Measurements from ENCODE around the gene GMNN. TPM values are rescaled to one million over a fixed set of nuclear protein-coding genes. Genes with fewer than 3 reads are reported as not detected.
"Not testable (repeated sequence)": the region's sequence is repeated elsewhere in the genome, so short reads cannot be mapped to it uniquely, and the experiment has no call there.

Gene GMNN
- total RNA-seq, 1 donor = 13.5 TPM

DNA sequence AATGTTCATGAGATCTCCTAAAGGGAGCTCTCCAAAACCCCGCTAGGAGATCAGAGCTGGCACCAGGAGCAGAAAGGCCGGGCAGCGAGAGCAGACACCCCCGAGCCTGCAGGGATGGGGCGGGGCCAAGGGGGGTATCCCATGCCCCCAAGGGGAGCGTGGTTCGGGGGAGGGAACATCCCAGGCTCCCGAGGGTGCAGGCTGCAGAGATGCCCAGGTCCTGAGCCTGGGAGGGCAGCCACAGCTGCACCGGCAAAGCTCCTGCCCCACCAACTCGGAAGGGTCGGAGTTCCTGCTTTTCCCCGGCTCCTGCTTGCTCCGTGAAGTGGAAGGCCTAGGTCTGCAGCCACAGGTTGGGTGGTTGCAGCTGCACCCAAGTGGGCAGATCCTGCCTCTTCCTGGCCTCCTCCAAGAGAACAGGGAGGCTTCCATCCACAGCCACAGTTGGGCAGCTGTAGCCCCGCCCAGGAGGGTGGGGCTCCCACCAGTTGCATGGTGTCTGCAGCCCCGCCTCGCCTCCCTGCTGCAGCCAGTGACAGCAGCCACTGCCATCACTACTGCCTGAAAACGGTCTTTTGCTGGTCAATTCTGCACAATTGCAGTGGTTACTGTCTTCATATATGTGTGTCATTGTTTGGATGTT, 13.4 kb upstream of the GMNN start:
- DNase-seq (ENCODE audit: low read depth in 2 of 3, low spot score in 2 of 3) = no peak

DNA sequence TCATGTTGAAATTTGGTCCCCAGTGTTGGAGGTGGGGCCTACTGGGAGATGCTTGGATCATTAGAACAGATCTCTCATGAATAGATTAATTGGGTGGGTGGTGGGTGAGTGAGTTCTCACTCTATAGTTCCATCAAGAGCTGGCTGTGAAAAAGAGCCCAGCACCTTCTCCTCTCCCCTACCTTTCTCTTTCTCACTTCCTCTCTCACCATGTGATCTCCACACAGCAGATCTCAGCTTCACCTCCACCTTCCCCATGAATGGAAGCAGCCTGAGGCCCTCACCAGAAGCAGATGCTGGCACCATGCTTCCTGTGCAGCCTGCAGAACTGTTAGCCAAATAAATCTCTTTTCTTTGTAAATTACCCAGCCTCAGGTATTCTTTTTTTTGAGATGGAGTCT, 12.9 kb upstream of the GMNN start:
- no peak for DNase-seq (ENCODE audit: low read depth in 2 of 3, low spot score in 2 of 3)

DNA sequence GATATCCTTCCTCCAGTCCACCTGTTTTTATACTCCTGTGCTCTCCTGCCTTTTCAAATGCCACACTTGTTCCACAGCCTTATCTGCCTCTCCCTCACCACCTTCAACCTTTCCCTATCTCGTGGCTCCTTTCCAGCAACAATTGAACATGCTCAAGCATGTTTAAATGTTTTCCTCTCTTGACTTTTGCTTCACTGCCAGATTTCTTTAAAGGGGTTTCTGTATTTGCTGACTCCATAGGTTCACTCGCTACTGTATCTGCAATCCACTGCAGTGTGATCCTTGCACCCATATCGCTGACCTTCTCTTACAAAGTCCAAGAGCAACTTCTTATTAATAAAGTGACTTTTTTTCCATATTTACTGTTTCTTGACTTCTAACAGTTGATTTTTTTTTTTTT, 11.2 kb upstream of the GMNN start:
- DNase-seq (ENCODE audit: low read depth in 2 of 3, low spot score in 2 of 3) = no peak

DNA sequence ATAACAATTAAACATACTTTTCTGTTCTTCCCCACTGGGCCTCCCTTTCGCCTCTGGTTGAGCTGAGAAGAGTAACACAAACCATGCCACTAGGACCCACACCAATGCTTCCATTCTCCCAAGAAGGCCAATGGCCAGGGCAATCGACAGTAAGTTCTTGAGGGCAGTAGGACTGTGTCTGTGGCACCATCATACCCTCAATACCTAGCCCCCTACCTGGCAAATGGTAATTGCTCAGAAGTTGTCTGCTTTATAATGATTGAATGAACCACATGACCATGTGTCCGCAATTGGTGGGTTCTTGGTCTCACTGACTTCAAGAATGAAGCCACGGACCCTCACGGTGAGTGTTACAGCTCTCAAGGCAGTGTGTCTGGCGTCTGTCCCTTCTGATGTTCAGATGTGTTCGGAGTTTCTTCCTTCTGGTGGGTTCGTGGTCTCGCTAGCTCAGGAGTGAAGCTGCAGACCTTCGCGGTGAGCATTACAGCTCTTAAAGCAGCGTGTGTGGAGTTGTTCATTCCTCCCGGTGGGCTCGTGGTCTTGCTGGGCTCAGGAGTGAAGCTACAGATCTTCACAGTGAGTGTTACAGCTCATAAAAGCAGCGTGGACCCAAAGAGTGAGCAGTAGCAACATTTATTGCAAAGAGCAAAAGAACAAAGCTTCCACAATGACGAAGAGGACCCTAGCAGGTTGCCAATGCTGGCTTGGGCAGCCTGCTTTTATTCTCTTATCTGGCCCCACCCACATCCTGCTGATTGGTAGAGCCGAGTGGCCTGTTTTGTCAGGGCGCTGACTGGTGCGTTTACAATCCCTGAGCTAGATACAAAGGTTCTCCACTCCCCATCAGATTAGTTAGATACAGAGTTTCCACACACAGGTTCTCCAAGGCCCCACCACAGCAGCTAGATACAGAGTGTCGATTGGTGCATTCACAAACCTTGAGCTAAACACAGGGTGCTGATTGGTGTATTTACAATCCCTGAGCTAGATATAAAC, 9.6 kb upstream of the GMNN start:
- DNase-seq (ENCODE audit: low read depth in 2 of 3, low spot score in 2 of 3) = not testable (repeated sequence)

DNA sequence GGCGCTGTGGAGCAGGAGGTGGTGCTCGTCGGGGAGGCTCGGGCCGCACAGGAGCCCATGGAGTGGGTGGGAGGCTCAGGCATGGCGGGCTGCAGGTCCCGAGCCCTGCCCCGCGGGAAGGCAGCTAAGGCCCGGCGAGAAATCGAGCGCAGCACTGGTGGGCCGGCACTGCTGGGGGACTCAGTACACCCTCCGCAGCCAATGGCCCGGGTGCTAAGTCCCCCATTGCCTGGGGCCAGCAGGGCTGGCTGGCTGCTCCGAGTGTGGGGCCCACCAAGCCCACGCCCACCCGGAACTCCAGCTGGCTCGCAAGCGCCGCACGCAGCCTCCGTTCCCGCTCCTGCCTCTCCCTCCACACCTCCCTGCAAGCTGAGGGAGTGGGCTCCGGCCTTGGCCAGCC, 8.8 kb upstream of the GMNN start:
- not testable (repeated sequence) for DNase-seq (ENCODE audit: low read depth in 2 of 3, low spot score in 2 of 3)

DNA sequence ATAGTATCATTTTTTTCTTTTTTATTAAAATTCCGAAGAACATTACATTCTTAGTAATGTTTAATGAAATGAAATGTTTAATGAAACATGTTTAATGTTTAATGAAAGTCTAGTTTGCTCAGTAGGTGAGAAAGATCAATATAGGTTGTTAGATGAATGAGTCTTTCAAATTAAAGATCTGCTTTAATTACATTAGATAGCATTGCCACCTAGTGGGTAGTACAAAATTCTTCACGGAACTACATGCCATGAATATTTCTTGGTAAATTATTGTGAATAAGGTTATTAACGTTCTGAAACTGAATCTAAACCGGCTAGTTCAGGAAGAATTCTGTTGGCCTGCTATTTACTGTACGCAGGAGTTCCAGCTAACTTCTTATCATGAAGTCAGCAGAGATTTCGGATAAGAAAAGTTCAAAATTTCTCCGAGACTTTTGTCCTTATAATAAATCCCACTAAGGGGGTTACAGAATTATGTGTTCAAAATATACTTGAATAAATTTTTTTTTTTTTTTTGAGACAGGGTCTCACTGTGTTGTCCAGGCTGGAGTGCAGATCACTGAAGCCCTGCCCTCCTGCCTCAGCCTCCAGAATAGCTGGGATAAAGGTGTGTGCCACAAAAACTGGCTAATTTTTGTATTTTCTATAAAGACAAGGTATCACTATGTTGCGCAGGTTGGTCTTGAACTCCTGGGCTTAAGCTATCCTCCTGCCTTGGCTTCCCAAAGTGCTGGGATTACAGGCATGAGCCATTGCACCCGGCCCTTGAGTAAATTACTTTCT, 7.9 kb upstream of the GMNN start:
- DNase-seq (ENCODE audit: low read depth in 2 of 3, low spot score in 2 of 3) = peak in 1 of 3 donors; percentile 66

DNA sequence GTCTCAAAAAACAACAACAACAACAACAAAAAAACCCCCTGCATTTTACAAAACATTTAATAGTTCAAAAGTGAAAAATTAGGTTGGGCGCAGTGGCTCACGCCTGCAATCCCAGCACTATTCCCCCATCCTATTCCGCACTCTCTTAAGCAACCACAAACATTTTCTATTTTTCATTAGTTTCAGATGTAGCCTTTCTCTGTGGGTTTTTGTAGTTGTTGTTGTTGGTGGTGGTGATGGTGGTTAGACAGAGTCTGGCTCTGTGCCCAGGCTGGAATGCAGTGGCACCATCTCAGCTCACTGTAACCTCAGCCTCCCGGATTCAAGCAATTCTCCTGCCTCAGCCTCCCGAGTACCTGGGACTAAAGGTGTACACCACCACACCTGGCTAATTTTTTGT, 6.4 kb upstream of the GMNN start:
- DNase-seq (ENCODE audit: low read depth in 2 of 3, low spot score in 2 of 3) = no peak

DNA sequence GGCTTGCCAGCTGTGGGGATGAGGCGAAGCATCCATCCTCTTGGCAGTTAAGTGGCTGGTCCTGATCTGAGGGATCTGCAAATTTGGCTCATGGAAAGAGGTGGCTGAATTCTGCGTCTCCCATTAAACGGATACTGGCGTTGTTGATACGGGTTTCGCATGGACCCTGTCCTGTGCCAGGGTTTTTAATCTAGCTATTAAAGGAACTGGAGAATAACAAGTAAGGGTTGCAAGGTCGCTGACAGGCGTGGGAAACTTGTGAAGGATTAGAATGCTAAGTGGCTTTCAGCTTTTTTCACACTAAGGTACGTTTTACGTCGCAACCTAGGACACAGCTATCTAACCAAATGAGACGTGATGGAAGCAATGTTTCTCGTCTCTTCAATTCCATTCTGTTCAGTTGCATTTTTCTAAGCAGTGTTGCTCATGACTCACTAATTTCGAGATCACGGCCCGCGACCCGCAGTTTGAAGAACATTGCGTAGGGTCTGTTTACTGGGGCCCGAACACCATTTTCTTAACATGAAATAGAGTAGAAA, 852 bp downstream of the GMNN start:
- peak in 2 of 3 donors; percentile 13 to 26 for DNase-seq (ENCODE audit: low read depth in 2 of 3, low spot score in 2 of 3)

DNA sequence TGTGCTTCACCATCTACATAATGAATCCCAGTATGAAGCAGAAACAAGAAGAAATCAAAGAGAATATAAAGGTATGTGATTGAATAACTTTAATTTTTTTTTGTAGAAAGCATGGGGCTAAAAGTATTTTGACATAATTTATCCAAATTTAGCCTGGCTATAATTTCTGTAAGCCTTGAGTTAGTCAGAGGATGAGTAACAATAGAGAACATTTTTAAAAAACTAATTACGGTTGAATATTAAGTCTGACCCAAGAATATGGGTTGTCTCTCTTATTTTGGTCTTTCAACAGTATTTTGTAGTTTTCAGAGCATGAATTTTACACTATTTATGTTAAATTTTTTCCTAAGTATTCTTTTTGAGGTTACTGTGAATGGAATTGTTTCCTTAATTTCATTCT, 2.5 kb downstream of the GMNN start:
- no peak for DNase-seq (ENCODE audit: low read depth in 2 of 3, low spot score in 2 of 3)

DNA sequence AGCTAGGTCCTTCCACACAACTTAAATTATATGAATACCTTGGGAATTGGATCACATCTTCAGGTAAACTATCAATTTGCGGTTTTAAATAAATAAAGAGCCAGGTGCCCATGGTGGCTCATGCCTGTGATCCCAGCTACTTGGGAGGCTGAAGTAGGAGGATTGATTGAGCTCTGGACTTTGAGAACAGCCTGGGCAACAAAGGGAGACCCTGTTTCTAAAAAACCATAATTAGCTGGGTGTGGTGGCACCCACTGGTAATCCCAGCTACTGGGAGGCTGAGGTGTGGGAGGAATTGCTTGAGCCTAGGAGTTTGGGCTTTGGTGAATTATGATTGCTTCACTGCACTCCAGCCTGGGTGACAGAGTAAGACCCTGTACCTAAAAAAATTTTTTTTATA, 3.4 kb downstream of the GMNN start:
- no peak for DNase-seq (ENCODE audit: low read depth in 2 of 3, low spot score in 2 of 3)

DNA sequence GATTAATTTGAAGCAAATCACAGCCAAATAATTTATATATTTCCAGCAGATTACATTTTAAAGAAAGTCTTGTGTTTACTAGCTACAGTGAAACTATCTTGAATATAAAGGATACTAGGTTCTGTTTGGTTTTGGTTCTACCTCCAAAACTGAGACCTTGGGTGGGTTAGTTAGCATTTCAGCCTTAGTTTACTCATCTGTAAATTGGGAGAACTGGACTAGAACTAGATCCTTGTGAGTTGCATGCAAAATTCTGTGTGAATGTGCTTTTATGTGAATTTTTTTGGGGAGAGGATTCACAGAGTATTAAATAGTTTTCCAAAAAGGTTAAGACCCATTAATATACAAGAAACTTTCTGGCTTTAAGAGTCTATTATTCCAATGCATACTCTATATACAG, 4.1 kb downstream of the GMNN start:
- no peak for DNase-seq (ENCODE audit: low read depth in 2 of 3, low spot score in 2 of 3)

DNA sequence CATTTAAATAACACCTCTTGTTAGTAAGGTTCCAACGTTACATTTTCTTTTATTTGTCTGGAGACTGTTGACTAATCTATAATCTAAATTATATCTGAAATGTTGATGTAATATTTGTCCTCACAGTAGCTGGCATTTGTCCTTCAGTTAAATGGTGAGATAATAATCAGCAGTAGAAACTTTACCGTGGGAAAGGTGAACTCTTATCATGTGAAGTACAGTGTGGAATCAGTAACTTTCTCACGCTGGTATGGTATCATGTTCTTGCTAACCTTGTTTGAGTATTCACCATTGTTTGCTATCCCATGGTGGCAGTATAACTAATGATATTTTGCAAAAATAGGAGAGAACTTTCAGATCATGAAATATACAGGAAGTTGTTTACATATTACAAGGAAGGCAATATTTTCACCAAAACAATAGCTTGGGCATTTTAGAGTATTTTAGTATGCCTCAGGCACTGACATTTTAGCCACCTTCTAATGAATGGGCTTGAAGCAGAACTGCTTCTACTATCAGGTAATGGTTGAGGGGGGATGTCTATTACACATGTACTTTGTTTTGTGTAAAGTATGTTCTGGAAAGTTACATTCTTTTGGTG, 4.8 kb downstream of the GMNN start:
- DNase-seq (ENCODE audit: low read depth in 2 of 3, low spot score in 2 of 3) = no peak

DNA sequence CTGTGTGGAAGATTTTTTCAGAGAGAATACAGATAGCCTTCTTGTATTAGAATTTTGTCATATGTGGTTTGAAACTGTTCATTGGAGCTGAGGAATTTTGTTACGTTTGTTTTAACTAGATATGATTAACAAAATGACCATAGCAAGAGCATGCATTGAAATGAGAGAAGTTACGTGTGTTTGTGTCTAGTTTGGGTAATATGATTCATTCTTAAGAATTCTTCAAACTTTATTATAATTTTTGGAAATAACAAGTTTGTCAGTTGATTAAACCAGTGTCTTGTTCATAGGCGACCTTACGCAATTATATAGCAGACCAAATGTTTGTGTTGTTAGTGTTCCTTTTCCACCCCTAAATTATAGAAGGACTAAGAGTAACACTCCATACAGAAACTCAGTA, 5.5 kb downstream of the GMNN start:
- no peak for DNase-seq (ENCODE audit: low read depth in 2 of 3, low spot score in 2 of 3)

DNA sequence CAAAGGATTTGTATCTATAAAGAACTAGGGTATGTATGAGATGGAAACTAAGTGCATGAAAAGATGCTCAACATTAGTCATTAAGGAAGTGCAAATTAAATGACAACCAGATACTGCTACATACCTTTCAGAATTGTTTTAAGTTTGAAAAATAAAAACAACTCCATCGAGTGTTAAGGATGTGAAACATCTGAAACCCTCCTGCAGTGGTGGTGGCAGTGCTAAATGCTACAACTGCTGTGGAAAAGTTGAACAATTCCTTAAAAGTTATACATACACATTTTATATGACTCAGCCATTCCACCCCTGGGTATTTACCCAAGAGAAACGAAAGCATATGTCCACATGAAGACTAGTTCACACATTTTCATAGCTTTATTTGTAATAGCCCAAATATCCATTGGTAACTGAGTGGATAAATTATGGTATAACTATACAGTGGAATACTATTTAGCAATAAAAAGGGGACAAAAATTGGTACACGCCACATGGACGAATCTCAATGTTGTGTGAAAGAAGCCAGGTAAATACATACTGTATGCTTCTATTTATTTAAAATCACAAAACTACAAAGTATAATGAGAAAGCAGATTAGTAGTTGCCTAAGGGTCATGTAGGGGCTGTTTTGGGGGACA, 13.4 kb downstream of the GMNN start:
- no peak for DNase-seq (ENCODE audit: low read depth in 2 of 3, low spot score in 2 of 3)

DNA sequence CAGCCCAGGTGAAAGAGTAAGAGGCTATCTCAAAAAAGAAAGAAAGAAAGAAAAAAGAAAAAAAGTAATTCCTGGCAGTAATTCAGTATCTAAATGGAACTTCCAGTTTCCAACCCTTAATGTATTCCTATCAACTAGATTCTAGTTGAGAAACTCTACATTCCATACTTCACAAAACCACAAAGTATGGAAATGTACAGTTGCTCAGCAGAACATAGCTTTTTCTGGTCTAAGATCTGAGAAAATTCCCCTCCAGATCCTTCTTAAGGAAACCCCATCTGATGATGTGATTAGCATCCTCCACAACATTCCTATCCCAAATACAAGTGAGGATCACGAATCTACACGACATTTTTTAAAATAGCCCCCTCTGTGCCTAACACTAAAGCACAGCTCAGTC, 20.4 kb downstream of the GMNN start:
- no peak for DNase-seq (ENCODE audit: low read depth in 2 of 3, low spot score in 2 of 3)

DNA sequence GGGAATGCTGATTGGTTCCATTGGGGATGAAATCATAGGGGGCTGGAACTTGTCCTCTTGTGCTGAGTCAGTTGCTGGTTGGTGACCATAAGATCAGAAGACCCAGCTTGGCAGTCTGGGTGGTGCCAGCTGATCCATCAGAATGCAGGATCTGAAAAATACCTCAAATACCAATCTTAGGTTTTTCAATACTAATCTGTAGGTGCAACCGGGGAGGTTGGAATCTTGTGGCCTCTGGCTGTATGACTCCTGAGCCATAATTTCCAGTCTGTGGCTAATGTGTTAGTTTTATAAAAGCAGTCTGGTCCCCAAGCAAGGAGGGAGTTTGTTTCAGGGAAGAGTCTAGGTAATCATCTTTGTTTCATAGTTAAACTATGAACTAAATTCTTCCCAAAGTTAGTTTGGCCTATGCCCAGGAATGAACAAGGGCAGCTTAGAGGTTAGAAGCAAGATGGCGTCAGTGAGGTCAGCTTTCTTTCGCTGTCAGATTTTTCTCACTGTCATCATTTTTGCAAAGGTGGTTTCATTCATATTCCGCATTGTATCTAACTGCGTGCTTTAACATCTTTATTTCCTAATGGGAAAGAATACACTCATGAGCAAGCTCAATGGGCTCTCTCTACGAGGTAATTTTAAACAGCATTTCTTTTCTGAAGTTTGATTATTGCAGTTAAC, 22.0 kb downstream of the GMNN start:
- no peak for DNase-seq (ENCODE audit: low read depth in 2 of 3, low spot score in 2 of 3)

DNA sequence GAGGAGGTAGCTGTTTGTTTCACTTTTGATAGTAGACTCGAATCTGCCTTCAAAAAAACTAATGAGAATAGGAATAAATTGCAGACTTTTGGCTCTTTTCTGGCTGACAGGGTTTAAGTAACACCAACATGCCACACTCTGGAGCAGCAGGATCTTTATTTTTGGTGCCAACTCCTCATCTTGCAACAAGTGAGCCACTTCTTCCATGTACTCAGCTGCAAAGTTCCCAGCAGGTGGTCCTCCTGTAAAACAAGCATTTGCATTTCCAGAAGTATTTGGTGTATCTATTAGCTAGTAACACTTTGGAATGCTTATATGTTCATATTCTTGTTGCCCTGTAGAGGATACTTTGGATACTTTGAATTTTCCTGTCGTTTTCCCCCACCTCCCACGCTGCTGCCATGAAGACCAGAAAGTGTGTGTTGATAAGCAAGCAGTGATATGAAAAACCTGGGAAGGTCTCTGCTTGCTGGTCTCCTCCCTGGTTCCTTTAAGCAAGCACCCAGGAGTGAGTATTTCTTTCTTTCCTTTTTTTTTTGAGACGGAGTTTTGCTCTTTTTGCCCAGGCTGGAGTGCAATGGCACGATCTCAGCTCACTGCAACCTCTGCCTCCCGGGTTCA, 23.0 kb downstream of the GMNN start:
- DNase-seq (ENCODE audit: low read depth in 2 of 3, low spot score in 2 of 3) = no peak

DNA sequence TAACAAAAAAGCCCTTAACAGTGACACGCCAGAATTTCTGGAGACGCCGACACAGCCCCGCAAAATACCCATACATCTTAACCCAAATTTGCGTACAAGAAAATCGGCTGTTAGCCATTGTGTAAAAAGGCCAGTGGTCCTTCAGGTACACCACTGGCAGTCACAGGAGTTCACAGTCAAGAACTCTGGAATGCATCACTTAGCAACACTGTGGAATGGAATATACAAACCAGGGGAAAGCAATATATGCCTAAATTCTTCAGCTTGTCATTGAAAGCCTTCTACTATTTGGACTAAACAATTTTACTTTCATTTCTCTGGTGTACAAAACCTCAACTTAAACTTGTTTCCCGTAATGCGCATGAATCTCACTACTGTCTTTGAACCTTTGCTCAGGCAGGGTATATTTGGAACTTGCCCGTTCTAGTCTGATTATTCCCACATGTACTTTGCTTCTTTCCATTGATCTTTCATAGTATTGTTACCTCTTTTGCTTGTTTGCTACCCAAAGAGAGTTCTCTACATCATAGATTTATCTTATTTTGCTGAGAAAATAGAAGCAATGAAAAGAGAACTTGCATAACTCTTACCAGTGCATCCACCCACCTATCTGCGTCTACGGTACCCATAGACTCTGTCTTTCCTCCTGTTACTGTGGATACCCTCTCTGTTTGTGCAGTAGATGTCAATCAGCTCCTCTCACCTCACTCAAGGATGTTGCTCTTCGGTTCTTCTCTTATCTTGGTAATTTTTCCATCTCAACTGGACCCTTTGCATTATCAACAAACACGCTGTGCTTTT, 24.2 kb downstream of the GMNN start, which contains the start of gene ARMH2:
Gene ARMH2, minus strand, starts transcription at position 178 of the 801 bp plus-strand sequence. Its CDS starts 60 bp downstream, at position 118.
- no peak for DNase-seq (ENCODE audit: low read depth in 2 of 3, low spot score in 2 of 3)

All from hematopoietic multipotent progenitor cell (in vitro differentiated cells).